Astrocyte (in vitro differentiated cells and primary cell): Measurements from ENCODE around the gene CD28. TPM values are rescaled to one million over a fixed set of nuclear protein-coding genes. Genes with fewer than 3 reads are reported as not detected.

Experiments used
- DNase-seq: peaks from one replicate; pipeline ENCODE4 v3.0.0-alpha.2; 2010; ENCODE audit warnings: low read depth
- FAIRE-seq: peaks from 2 replicates; lab custom pipeline; 2011; peaks lifted over from hg19 to GRCh38; lab: Jason Lieb, UNC
- H2AFZ ChIP-seq: 2 replicates; pipeline ENCODE4 v1.6.0; 2012; ENCODE audit warnings: low read depth, low read length, inconsistent platforms
- H3K27ac ChIP-seq: 2 replicates; pipeline ENCODE4 v1.5.1; 2011; ENCODE audit warnings: low read depth, low read length, inconsistent platforms
- H3K27me3 ChIP-seq: 2 replicates; pipeline ENCODE4 v1.6.0; 2011; ENCODE audit warnings: low read length, inconsistent platforms; ENCODE audit not compliant: insufficient read depth
- H3K36me3 ChIP-seq: 2 replicates; pipeline ENCODE4 v1.5.1; 2011; ENCODE audit warnings: low read length, inconsistent platforms; ENCODE audit not compliant: insufficient read depth
- H3K4me1 ChIP-seq: 2 replicates; pipeline ENCODE4 v1.5.1; 2011; ENCODE audit warnings: low read length, inconsistent platforms; ENCODE audit not compliant: insufficient read depth
- H3K4me2 ChIP-seq: 2 replicates; pipeline ENCODE4 v1.6.0; 2012; ENCODE audit warnings: low read length, inconsistent platforms
- H3K4me3 ChIP-seq: 2 replicates; pipeline ENCODE4 v1.5.1; 2011; ENCODE audit warnings: low read depth, mild to moderate bottlenecking, low read length, inconsistent platforms; ENCODE audit not compliant: insufficient read depth
- H3K79me2 ChIP-seq: 2 replicates; pipeline ENCODE4 v1.6.0; 2012; ENCODE audit warnings: mild to moderate bottlenecking, low read length, inconsistent platforms; ENCODE audit not compliant: insufficient read depth
- H3K9ac ChIP-seq: 2 replicates; pipeline ENCODE4 v1.6.0; 2012; ENCODE audit warnings: mild to moderate bottlenecking, low read length, inconsistent platforms
- H3K9me3 ChIP-seq: 2 replicates; pipeline ENCODE4 v1.5.1; 2012; ENCODE audit warnings: low read depth, mild to moderate bottlenecking, low read length, inconsistent platforms; ENCODE audit not compliant: insufficient read depth
- H4K20me1 ChIP-seq: 2 replicates; pipeline ENCODE4 v1.6.0; 2012; ENCODE audit warnings: low read length, inconsistent platforms; ENCODE audit not compliant: insufficient read depth
- H3K27ac Mint-ChIP-seq: one replicate; pipeline ENCODE4 v1.8.0; 2021; ENCODE audit warnings: mild to moderate bottlenecking, mixed read lengths; ENCODE audit not compliant: unreplicated experiment
- H3K27me3 Mint-ChIP-seq: one replicate; pipeline ENCODE4 v1.8.0; 2021; ENCODE audit warnings: low read depth, mixed read lengths; ENCODE audit not compliant: unreplicated experiment
- H3K36me3 Mint-ChIP-seq: one replicate; pipeline ENCODE4 v1.8.0; 2021; ENCODE audit warnings: low read depth, mixed read lengths; ENCODE audit not compliant: unreplicated experiment
- H3K4me1 Mint-ChIP-seq: one replicate; pipeline ENCODE4 v1.8.0; 2021; ENCODE audit warnings: low read depth, mixed read lengths; ENCODE audit not compliant: unreplicated experiment
- H3K4me3 Mint-ChIP-seq: one replicate; pipeline ENCODE4 v1.8.0; 2021; ENCODE audit warnings: mild to moderate bottlenecking, moderate library complexity, mixed read lengths; ENCODE audit not compliant: unreplicated experiment
- H3K9me3 Mint-ChIP-seq: one replicate; pipeline ENCODE4 v1.8.0; 2021; ENCODE audit warnings: mild to moderate bottlenecking, mixed read lengths; ENCODE audit not compliant: unreplicated experiment
- CTCF ChIP-seq: IDR thresholded peaks from 2 replicates; pipeline ENCODE4 v1.5.1; 2011; ENCODE audit warnings: low read depth, mild to moderate bottlenecking, inconsistent platforms, low read length, moderate library complexity; ENCODE audit not compliant: insufficient read depth
- EZH2 ChIP-seq: IDR thresholded peaks from 2 replicates; pipeline ENCODE4 v1.6.1; 2012; ENCODE audit warnings: mild to moderate bottlenecking, low read length, inconsistent platforms; ENCODE audit not compliant: insufficient read depth
- total RNA-seq: library from RNA; stranded (reverse); gene quantifications from 2 replicates; pipeline ENCODE4 v1.2.1, GENCODE V29; 2021

The CD28 gene
- total RNA-seq, 1 donor from 2014 or later: not detected

GRCh38 chr2:203714112-203714511 lies 7.7 kb downstream of the CD28 start:
- no peak overlapping the region for H3K4me3 ChIP-seq
- no peak overlapping the region for H3K9ac ChIP-seq
- H3K4me1 Mint-ChIP-seq: peaks cover 2% of the 10 kb centered on the region
- H3K9me3 Mint-ChIP-seq: no peaks in the 10 kb centered on the region
- H3K4me1 ChIP-seq: peaks cover 4% of the 10 kb centered on the region
- H3K27ac ChIP-seq: no peak overlapping the region
- H4K20me1 ChIP-seq: no peaks in the 10 kb centered on the region
- no peak overlapping the region for H2AFZ ChIP-seq
- no peak overlapping the region for H3K4me3 Mint-ChIP-seq
- H3K9me3 ChIP-seq: no peaks in the 10 kb centered on the region
- no peak for FAIRE-seq
- DNase-seq: no peak
- H3K27me3 Mint-ChIP-seq: peaks cover 8% of the 10 kb centered on the region
- TF ChIP-seq CTCF: no peak
- no peak for TF ChIP-seq EZH2
- H3K27me3 ChIP-seq: no peaks in the 10 kb centered on the region
- no peaks in the 10 kb centered on the region for H3K36me3 Mint-ChIP-seq
- H3K4me2 ChIP-seq: no peak overlapping the region
- no peaks in the 10 kb centered on the region for H3K79me2 ChIP-seq
- no peaks in the 10 kb centered on the region for H3K36me3 ChIP-seq
- H3K27ac Mint-ChIP-seq: no peak overlapping the region

GRCh38 chr2:203715744-203716143 lies 9.3 kb downstream of the CD28 start:
- Histone ChIP-seq H3K9ac (no peak overlapping the region), H3K4me3 (no peak overlapping the region), H2AFZ (peak overlapping the region; percentile 18), H3K36me3 (no peaks in the 10 kb centered on the region), H3K27ac (no peak overlapping the region), H3K4me1 (peaks cover 4% of the 10 kb centered on the region), H3K79me2 (no peaks in the 10 kb centered on the region), H3K27me3 (no peaks in the 10 kb centered on the region), H3K9me3 (no peaks in the 10 kb centered on the region), H3K4me2 (no peak overlapping the region), H4K20me1 (no peaks in the 10 kb centered on the region)
- FAIRE-seq (no peak), DNase-seq (no peak)
- no peaks in the 10 kb centered on the region for H3K9me3 Mint-ChIP-seq
- TF ChIP-seq EZH2 (no peak), CTCF (no peak)
- H3K27ac Mint-ChIP-seq: no peak overlapping the region
- H3K4me3 Mint-ChIP-seq: no peak overlapping the region
- peaks cover 8% of the 10 kb centered on the region for H3K27me3 Mint-ChIP-seq
- no peaks in the 10 kb centered on the region for H3K36me3 Mint-ChIP-seq
- peaks cover 2% of the 10 kb centered on the region for H3K4me1 Mint-ChIP-seq

GRCh38 chr2:203718087-203718486 lies 11.6 kb downstream of the CD28 start:
- TF ChIP-seq CTCF (no peak), EZH2 (no peak)
- DNase-seq (no peak), FAIRE-seq (no peak)
- no peak overlapping the region for H3K9ac ChIP-seq
- H3K4me3 ChIP-seq: no peak overlapping the region
- no peaks in the 10 kb centered on the region for H3K36me3 ChIP-seq
- Mint-ChIP-seq H3K9me3 (no peaks in the 10 kb centered on the region), H3K4me3 (no peak overlapping the region), H3K4me1 (peaks cover 2% of the 10 kb centered on the region), H3K27ac (no peak overlapping the region), H3K27me3 (peaks cover 13% of the 10 kb centered on the region), H3K36me3 (no peaks in the 10 kb centered on the region)
- H3K27me3 ChIP-seq: no peaks in the 10 kb centered on the region
- H3K4me2 ChIP-seq: no peak overlapping the region
- no peaks in the 10 kb centered on the region for H4K20me1 ChIP-seq
- no peaks in the 10 kb centered on the region for H3K79me2 ChIP-seq
- peaks cover 4% of the 10 kb centered on the region for H3K4me1 ChIP-seq
- H2AFZ ChIP-seq: no peak overlapping the region
- H3K27ac ChIP-seq: no peak overlapping the region
- no peaks in the 10 kb centered on the region for H3K9me3 ChIP-seq
